AG20443 (cell line): ENCODE measurements around the gene FLRT2.

Experiments
- DNase-seq: peaks from one replicate; pipeline ENCODE4 v3.0.0; 2012; ENCODE audit warnings: low spot score, mixed read lengths

The FLRT2 gene

DNA sequence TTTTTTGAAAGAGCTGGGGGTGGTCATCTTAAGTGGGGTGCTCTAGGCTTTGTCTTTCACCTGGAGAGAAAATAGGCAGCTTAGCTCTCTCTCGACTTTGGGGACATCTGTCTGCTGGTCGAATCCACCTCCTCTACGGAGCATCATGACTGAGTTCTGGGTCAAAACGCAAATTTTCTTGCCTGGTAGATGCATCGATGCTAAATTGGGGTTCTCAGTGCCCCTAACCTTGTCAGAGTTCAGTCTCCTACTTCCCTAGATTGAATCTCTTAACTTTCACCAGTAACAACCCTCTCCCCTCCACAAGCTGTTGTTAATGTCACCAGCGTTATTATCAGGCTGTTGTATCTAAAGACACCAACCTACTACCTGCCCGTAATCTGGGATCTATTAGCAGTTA lies 682 bp downstream of the FLRT2 start:
- no peak for DNase-seq

DNA sequence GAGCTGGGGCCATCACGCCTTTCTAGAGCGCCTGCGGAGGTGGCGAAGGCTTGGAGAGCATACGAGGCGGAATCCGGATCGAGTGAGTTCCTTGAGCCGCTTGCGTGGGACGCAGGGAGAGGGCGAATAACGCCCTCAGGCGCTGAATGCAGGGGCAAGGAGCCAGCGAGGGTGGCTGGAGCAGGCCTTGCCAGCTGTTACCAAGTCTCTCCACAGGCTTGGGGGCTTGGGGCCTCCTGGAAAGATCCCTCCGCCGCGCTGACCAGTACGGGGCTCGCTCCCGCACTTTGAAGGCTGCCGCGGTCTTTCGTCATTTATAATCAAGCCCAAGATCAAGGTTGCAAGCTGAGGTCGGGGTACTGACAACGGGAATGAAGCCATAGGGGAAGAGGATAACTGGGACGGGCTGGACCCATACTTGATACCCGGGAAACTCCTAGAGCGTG lies 1.2 kb downstream of the FLRT2 start:
- peak; percentile 61 for DNase-seq

DNA sequence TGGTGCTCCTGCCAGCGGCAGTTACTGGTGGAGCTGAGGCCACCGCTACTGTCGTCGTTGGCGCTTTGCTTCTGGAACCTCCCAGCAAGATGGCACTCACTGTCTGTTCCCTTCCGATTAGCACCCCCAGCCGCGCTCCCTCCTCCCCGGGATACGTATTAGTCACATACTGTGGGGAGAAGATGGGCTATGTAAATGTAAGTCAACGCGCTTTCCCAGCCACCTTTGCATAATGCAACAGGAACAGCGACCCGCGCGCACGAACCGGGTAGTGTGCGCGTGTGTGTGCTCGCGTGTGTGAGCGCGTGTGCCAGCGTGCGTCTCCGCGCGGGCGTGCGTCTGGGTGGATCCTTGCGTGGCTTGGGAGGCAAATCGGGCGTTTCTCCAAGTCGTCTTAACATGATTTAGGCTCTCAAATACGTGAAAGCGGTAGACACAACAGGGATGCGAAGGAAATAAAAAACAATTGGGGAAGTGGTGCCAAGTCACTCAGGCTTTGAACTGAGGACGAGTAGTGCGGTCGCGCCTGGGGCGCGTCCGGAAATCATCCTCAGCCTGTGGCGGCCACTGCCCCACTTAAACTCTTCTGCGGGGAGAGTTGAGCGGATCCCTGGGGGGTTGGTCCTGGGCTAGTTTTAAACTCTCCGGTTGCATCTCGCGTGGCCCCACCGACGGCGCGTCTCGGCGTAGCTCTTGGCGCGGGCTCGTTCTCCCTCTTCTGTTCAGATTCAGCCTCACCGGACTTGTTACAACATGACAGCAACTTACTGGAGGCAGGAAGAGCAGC lies 1.8 kb downstream of the FLRT2 start:
- peak; percentile 70 for DNase-seq

DNA sequence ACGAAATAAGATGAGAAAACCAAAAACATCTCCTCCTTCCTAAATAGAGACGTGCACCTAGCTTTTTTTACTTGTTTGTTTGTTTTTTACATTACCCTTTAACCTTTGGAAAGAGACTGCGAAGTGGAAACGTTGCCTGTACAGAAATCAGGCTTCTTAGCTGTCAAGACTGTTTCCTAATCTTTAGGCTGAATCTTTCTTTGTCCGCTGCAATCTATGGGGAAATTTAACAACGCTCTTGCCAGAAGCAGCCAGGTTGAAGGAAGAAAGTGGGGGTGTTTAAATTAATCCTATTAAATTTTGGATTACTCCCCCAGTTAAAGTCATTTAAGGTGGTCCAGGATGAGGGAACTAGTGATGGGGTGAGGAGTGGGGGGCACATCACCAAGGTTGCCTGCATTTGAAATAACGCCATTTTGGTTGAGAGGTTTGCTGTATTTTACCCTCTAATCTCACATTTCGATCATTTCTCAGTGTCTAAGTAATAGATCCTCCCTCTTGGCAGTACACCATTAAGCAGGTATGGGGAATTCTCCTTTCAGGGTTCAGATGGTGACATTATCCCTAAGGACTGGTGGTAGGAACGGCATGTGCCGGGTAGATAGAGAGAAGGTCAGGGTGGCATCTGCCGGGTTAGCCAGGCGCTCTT lies 2.6 kb downstream of the FLRT2 start:
- no peak for DNase-seq

DNA sequence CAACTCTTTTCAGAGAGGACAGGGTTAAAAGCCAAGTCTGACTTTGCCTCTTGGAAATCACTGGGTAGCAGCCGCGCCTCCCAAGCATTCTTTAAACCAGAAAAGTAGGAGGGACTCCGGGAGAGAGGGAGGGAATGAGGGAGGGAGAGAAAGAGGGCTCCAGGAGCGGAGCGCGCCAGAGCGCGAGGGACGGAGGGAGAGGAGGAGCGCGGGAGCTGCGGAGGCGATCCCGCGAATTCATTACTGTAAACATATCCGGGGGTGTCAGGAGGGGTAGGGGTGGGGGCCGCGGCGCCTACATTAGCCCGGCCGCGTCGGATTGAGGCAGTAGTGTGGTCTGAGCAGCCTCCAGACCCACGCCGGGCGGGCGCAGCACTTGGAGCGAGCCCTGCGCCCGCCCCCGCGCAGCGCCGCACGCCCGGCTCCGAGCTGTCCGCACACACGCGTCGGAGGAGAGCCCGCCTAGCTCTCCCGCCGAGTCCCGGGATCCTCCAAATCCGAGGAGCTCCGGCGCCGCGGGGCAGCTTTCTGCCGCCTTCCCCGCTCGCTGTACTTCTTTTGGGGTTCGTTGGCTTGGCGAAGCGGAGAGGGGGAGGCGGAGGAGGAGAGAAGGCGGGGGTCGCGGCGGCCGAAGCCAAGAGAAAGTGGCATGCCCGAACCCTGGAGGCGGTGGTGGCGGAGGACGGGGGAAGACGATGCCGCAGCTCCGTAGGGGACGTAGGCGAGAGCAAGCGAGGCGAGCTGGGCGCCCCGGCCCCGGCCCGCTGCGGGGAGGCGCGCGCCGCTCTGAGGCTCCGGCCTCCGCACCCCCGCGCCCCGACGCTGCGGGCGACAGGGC lies 3.3 kb downstream of the FLRT2 start:
- DNase-seq = peak; percentile 75

DNA sequence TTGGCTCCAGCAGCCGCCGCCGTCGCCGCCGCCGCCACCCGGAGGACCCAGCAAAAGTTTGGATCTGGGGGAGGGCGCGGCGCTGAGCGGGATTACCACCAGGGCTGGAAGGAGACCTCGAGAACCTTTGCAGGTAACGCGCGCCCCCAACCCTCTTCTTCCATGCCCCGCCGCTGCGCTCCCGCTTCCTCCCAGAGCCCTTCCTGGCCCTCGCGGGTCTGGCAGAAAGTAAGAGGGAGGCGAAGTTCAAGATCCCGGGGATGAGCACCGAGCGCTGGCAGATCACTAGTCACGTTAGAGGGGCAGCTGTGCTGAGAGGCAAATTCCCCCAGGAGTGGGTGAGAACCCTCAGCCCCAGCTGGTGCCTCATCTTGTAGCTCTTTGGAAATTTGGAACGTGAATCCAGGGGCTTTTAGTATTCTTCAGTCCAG lies 3.9 kb downstream of the FLRT2 start:
- DNase-seq = no peak

DNA sequence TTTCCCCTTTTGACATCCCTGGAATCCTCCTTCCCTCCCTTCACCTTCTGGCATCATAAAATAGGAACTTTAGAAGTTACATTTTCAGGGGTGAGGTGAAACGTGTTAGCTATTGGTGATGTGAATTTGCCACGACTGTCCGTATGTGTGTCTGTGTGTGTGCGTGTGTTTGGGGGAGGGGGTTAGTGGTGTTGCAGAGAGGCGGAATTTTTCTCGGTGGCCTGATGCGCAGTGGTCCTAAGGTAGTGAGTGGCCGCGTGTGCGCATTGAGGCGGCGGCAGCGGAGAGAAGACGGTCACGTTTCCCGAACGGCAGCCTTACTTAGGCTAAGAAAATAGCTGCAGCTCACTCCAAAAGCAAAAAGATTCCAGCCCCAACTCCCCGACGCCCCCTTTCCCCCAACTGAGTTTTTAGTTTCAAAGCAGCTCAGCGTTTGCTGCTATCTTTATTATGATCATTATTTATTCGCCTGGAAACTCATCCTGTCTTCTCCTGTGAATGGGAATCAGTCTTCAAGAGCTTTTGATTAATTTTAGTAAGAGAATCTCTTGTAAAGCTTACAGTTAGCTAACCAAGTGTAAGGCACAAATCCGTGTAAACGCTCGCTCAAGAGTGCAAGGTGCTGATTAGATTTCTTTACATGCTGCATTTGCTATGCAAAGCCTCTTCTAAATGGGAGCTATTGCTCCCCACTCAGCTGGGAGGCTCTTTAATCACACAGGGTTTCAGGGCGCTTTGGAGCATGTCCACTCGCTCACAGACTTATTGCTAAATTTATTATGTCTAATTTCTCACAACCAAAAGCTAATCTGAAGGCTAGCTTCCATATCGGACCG lies 4.7 kb downstream of the FLRT2 start:
- no peak for DNase-seq

DNA sequence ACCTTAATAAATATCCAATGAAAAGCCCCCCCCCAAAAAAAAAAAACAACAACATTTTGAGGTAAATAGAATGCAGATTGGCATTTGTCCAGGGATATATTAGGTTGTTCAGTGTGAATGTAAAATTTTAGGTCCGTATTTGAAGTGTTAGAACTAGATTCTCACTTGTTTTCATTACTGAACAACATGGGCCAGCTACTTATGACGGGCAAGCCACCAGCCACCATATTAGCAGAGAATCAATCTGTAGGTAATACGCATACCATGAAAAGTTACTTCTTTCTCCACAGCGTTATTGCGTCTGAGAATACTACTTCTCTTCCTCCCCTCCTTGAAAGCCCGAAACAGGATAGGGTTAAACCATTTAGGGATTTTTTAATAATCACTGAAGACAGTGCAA lies 5.4 kb downstream of the FLRT2 start:
- no peak for DNase-seq

DNA sequence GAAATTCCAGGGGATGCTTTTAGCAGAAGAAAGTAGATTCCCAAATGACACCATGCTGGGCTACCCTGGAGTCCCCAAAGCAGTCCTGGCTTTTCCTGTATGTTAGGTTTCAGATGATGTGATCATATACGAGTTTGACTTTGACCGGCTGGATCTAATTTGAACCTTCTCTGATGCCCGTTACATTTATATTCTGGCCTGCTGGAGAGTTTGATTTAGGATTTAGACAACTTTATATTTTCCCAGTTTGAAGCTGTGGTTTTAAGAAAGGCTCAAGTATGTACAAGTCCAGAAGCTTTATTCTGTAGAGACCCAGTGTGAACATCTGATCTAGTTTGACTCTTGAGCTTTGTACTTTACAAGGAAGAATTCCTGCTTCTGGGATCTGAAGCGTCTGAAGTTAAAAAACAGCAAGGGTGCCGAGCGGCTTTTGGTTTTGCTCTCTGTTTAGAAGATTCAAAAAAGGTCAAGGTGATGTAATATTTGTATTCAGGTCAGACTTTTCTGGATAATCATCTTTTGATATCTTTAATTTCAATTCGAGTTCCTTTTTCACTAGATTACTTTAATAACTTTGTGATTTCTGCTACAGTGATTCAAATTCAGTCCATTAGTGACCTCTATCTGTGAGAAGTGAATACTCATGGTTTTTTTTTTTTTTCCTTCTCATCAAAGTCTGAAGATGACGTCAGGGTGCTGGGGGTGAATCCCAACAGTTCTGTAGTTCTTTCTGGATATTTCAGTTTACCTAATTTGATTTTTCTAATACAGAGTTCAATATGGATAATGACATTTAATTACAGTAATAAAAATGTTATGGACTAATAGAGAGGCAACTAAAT lies 6.3 kb downstream of the FLRT2 start:
- peak; percentile 59 for DNase-seq

DNA sequence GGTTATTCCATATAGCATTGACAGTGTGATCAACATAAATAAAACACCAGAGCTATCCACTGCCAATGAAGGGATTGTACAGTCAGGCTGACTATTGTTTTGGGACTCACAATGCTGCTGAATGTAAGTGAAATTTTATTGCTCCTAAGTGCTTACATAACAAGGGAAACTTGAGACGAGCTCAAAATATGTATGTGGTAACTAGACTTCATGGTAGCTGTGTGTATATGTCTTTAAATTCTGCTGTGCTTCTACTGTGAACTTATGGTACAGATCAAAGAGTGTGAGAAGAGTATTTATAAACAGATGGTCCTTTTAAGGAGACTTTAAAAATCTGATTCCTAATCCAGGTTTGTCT lies 6.9 kb downstream of the FLRT2 start:
- DNase-seq = no peak

DNA sequence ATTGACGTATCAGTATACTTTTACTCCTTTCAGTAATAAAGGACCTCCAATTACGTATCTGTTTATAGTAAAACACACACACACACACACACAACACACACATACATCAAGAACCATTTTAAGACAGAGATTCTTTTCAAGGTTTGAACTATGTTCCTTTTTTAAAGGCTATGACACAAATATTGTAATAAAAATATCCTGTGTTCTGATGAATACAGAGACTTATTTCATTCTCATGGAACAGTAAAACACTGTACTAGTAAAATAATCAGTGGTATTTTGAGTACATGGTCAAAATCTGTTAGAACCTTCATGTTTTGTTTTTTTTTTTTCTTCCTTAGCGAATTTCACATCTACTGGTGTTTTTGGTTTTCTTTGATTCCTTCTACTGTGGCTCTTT lies 7.6 kb downstream of the FLRT2 start:
- DNase-seq = no peak

DNA sequence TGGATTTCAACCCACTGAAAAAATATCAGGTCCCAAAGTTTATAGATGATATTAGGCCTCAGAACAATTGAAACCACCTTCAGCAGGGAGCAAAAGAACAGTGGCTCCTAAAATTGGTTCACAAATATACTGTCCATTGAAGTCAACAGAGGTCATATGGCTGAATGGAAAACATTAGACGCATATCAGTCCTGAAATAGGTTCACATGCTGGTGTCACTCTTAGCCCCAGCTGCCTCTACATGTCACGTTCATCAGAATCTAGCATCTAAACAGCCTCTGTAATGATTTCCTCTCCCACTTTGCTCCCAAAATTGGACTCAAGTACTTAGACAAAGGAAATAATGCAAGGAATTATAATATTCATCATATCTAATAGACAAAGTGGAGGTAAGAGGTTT lies 8.7 kb downstream of the FLRT2 start:
- no peak for DNase-seq

DNA sequence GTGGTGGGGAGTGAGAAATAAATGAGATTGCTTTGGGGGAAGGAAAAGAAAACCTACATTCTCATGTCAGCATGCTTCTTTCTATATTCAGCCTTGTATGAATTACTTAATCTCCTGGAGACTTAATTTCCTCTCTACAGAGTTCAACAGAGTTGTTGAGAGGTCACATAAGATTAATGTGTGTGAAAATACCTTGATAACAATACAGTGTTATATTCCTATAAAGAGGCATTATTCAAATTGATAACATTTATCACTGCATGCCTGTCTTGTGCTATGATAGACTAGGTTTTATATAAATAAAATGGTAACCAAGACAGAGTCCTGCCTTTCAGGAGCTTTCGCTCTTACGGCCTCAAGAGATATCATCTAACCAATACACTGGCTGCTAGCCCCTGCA lies 9.6 kb downstream of the FLRT2 start:
- DNase-seq = no peak

DNA sequence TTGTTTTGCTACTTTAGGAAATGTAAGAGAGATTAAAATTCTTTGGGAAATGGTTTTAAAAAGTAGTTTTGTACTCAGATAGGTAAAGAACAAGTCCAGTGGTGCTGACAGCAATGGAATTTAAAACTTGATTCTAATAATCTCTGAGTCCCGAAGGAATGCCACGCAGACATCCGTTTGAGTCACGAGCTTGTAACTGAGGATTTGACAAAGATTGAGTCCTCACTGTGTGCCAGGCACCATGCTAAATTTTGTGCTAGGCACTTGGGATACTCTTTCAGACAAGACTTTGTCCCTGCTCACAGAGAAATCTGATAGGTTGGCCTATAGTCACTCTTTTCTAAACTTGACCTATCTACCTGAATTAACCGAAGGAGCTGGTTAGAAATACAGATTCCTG lies 12.7 kb downstream of the FLRT2 start:
- no peak for DNase-seq

DNA sequence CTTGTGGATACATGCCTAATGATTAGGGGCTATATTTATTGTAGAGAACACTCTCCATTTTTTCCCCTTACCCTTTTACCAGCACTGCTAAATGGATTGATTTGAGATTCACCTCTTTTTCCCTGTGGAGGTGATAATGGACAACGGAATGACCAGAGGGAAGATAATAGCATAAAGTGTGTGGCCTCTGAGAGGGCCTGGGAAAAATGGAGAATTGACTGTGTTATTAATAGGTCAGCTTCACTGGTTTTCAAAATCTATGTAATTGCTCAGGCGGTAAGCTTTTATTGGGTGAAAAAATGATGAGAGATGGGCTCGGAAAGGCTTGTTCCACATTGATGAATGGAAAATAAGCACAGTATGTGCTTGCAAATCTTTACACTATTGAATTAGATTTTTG lies 15.8 kb downstream of the FLRT2 start:
- no peak for DNase-seq

DNA sequence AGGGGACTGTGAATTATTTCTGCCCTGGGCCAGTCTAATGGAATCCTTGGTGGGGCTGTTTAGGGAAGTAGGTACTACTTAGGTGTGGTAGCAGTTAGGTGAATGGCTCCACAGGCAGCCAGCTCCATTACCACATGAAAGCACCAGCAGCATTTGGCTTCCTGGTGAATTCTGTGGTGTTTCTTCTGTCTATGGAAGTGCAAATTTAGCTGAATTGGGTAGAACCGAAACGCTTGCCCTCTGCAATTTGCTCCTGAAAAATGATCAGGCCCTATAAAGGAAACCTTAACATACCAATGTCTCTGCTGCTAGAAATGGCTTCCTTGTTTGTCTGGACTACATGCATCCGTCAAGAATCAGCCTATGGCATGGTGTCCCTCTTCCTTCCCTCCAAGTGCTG lies 16.4 kb downstream of the FLRT2 start:
- no peak for DNase-seq

DNA sequence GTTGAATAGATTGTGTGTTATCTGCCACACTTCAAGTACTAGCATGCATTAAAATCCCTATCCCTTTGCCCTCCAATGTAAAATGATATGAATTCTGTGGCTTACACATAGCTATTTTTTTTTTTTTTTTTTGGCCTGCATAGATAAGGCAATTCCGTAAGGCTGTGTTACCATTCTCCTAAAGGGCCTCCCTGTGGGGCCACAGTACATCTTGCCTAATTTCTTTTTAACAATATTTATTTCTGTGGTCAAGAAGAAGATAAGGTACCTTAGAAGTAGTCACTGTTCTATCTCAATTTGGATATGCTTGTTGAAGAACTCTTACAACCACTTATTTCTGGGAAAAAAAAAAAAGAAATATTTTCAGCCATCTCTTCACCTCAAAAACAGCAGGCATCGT lies 19.8 kb downstream of the FLRT2 start:
- DNase-seq = no peak

DNA sequence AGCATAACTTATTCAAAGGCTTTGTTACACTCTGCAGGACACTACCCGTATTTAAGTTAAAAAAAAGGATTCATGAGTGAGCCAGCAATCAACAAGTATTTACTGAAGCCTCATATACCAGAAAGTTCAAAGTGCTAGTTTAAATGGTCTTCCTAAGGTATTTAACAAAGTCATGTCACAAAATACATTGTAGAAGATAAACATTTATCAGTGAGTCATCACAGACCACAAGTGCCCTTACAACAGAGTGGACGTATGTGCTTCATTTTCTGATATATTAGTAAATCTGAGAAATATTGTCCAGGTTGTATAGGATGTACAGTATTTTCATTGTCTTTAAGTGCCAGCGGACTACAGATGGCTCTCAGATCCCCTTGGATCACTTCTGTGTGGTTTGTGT lies 24.2 kb downstream of the FLRT2 start:
- DNase-seq = no peak

DNA sequence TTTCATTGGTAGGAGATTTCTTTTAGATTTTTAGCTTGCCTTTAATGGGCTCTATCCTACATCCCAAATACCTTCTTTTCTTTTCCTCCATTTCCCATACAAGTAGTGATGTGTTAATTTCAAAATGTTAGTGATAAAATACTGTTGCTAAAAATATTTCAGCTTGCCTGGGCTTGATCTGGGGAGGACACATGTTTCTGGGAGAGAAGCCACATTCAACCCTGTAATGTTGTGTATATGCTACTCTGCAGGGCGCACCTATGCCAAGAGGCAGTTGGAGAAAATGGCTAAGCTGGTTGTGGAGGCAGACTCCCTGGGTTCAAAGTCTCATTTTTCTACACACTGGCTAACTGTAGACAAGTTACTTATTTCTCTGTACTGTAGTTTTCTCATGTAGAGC lies 26.3 kb downstream of the FLRT2 start:
- DNase-seq = no peak

DNA sequence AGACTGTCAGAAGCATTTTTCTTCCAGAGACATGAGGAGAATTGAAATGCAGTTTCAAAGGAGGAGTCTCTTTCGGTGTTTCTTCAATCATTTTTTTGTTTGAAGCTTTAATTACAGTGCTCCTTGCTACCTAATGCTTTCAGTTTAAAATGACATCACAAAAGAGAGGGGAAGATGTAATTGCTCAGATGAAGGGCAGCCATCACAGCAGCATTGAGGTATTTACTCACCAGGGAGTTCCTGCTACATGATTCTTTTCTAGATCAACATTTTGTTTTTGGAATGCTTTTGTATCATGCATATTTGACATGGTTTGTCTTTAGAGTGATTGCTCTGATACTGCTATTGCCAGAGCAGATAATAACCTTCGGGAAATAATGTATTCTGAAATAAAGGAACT lies 28.6 kb downstream of the FLRT2 start:
- no peak for DNase-seq

DNA sequence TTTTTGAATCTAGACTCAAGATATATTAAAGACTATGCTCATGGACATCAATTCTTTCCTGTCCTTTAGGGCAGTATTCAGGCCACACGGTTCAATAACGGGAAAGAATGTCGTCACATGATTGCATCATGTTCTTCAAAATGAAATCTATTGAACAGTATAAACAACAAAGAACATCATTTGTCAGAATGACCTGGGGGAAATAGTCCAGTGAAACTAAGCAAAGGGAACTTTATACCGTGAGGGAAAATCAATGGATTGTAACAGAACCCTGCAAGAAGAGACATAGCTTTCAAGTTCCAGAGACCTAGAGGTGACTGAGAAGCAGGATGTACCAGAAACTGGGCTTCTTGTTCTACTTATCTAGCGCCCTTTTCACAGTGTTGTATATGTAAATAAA lies 32.7 kb downstream of the FLRT2 start:
- DNase-seq = no peak
